Keratinocyte (primary cell): ENCODE results near the gene TIAM1. TPM values are rescaled to one million over a fixed set of nuclear protein-coding genes. Genes with fewer than 3 reads are reported as not detected.

Experiments used
- DNase-seq: peaks from one replicate; pipeline ENCODE4 v3.0.0-alpha.2; 2011; ENCODE audit warnings: low read depth, missing footprints, low spot score
- FAIRE-seq: peaks from 2 replicates; lab custom pipeline; 2011; peaks lifted over from hg19 to GRCh38; lab: Jason Lieb, UNC
- H2AFZ ChIP-seq: 2 replicates; pipeline ENCODE4 v1.6.0; 2012; ENCODE audit warnings: low read length, control low read depth, inconsistent platforms; ENCODE audit not compliant: control insufficient read depth
- H3K27ac ChIP-seq: 2 replicates; pipeline ENCODE4 v1.5.1; 2011; ENCODE audit warnings: low read length; ENCODE audit not compliant: control insufficient read depth, insufficient read depth
- H3K27me3 ChIP-seq: 3 replicates; pipeline ENCODE4 v1.6.0; 2011; ENCODE audit warnings: low read length; ENCODE audit not compliant: control insufficient read depth, insufficient read depth; ENCODE audit errors: extremely low read depth
- H3K36me3 ChIP-seq, 2 experiments: 2 replicates in 1 of 2; 3 replicates in 1 of 2; pipeline ENCODE4 v1.5.1; 2011; ENCODE audit warnings: low read length in 2 of 2, mild to moderate bottlenecking in 1 of 2; ENCODE audit not compliant: control insufficient read depth in 2 of 2, insufficient read depth in 2 of 2; ENCODE audit errors: extremely low read depth in 1 of 2
- H3K4me1 ChIP-seq: 3 replicates; pipeline ENCODE4 v1.5.1; 2011; ENCODE audit warnings: low read length; ENCODE audit not compliant: control insufficient read depth, insufficient read depth; ENCODE audit errors: extremely low read depth
- H3K4me2 ChIP-seq: 3 replicates; pipeline ENCODE4 v1.6.0; 2011; ENCODE audit warnings: low read depth, low read length; ENCODE audit not compliant: control insufficient read depth, insufficient read depth; ENCODE audit errors: extremely low read depth
- H3K4me3 ChIP-seq, 3 experiments: fragments of 200-600 bp in 1 of 3; sonication (generic) in 1 of 3; 2 replicates in 2 of 3; 3 replicates in 1 of 3; pipeline ENCODE4 v1.5.1; 2011 to 2016; ENCODE audit warnings: low read length in 3 of 3, mild to moderate bottlenecking in 3 of 3, control low read depth in 2 of 3, inconsistent platforms in 1 of 3, low read depth in 1 of 3, mixed read lengths in 1 of 3, mixed run types in 1 of 3, moderate library complexity in 1 of 3; ENCODE audit not compliant: control insufficient read depth in 2 of 3, insufficient read depth in 2 of 3; ENCODE audit errors: extremely low read depth in 1 of 3
- H3K79me2 ChIP-seq: 2 replicates; pipeline ENCODE4 v1.6.0; 2012; ENCODE audit warnings: low read length; ENCODE audit not compliant: control insufficient read depth, insufficient read depth
- H3K9ac ChIP-seq: 3 replicates; pipeline ENCODE4 v1.6.0; 2011; ENCODE audit warnings: low read length; ENCODE audit not compliant: control insufficient read depth, insufficient read depth; ENCODE audit errors: extremely low read depth
- H3K9me1 ChIP-seq: 3 replicates; pipeline ENCODE4 v1.6.0; 2011; ENCODE audit warnings: low read length; ENCODE audit not compliant: control insufficient read depth, insufficient read depth; ENCODE audit errors: extremely low read depth
- H3K9me3 ChIP-seq: 2 replicates; pipeline ENCODE4 v1.5.1; 2012; ENCODE audit warnings: low read depth, low read length; ENCODE audit not compliant: control insufficient read depth
- H4K20me1 ChIP-seq: 3 replicates; pipeline ENCODE4 v1.6.0; 2011; ENCODE audit warnings: low read length; ENCODE audit not compliant: control insufficient read depth, insufficient read depth; ENCODE audit errors: extremely low read depth
- EZH2 ChIP-seq: IDR thresholded peaks from one replicate; pipeline ENCODE4 v1.6.1; 2012; ENCODE audit warnings: inconsistent platforms, mild to moderate bottlenecking, low read length, moderate library complexity
- dilution Hi-C: fragments of 300-500 bp; cut with MboI; formaldehyde crosslinking; loops from one replicate; pipeline ENCODE4 v1.7.0; 2020; ENCODE audit warnings: low sequenced_read_pairs; ENCODE audit not compliant: extremely low pct_ligation_motif_present
- polyA plus RNA-seq, 5 experiments: library from polyadenylated mRNA; depleted of rRNA in 3 of 5; stranded (reverse) in 3 of 5; stranded (forward) in 1 of 5; unstranded in 1 of 5; fragments of >200 nt; gene quantifications; 1 replicate in 1 of 5; 2 replicates in 3 of 5; 3 replicates in 1 of 5; pipeline versions ENCODE4 v1.2.1 to v1.2.3, GENCODE V29; 2011 to 2012; ENCODE audit warnings: missing spikeins in 2 of 5, low read depth in 1 of 5, low replicate concordance in 1 of 5
- TF ChIP-seq, protein P1 (sequence below), 3 experiments: IDR thresholded peaks in 1 of 3; conservative IDR thresholded peaks in 1 of 3; optimal IDR thresholded peaks in 1 of 3; 2 replicates in 2 of 3; 3 replicates in 1 of 3; pipeline versions ENCODE3 to v1.5.1; 2011; ENCODE audit warnings: low read length in 3 of 3, mild to moderate bottlenecking in 3 of 3, moderate library complexity in 2 of 3, control low read depth in 1 of 3, inconsistent platforms in 1 of 3; ENCODE audit not compliant: insufficient read depth in 2 of 3; ENCODE audit errors: extremely low read depth in 1 of 3

Gene TIAM1
- polyA plus RNA-seq, 1 donor (not counting 4 experiments of a cell fraction or from before 2014, with no cell fraction given): 8.3 TPM

DNA sequence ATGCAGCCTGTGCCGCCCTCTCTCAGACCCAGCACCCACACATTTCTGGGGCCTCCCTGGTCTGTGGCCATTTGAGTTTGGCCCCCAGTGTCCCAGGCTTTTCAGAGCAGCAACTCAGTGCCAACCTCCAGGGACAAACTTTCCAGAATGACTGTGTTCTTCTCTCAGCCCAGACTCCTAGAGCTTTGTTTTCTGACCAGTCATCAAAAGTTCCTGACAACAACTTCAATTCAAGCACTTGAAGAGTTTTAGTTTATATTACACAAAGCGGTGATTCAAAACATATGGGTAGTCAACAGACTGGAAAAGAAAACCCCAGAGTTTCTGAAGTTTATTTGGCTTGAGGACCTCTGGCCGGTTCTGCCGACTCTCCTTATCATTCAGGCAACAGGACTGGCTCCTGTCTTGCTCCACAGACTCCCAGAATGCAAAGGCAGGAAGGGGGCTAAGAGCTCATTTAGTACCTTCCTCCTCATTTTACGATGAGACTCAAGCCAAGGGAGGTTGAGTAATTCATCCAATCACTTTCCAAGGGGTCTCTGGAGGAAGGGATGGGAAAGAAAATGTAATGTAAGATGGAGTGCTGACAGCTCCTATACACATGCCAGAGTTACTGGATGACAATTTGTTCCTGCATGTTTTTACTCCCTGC, 27.0 kb upstream of the TIAM1 start:
- Histone ChIP-seq H3K27ac (no peak overlapping the region), H3K9ac (no peak overlapping the region), H3K4me3 (no peak overlapping the region), H3K4me2 (no peak overlapping the region), H3K9me1 (no peaks in the 10 kb centered on the region), H3K4me1 (peaks cover 12% of the 10 kb centered on the region), H2AFZ (no peak overlapping the region), H3K9me3 (no peaks in the 10 kb centered on the region), H3K27me3 (no peaks in the 10 kb centered on the region), H3K79me2 (no peaks in the 10 kb centered on the region), H3K36me3 (no peaks in the 10 kb centered on the region), H4K20me1 (no peaks in the 10 kb centered on the region)
- TF ChIP-seq EZH2: no peak
- TF ChIP-seq, protein P1, sequence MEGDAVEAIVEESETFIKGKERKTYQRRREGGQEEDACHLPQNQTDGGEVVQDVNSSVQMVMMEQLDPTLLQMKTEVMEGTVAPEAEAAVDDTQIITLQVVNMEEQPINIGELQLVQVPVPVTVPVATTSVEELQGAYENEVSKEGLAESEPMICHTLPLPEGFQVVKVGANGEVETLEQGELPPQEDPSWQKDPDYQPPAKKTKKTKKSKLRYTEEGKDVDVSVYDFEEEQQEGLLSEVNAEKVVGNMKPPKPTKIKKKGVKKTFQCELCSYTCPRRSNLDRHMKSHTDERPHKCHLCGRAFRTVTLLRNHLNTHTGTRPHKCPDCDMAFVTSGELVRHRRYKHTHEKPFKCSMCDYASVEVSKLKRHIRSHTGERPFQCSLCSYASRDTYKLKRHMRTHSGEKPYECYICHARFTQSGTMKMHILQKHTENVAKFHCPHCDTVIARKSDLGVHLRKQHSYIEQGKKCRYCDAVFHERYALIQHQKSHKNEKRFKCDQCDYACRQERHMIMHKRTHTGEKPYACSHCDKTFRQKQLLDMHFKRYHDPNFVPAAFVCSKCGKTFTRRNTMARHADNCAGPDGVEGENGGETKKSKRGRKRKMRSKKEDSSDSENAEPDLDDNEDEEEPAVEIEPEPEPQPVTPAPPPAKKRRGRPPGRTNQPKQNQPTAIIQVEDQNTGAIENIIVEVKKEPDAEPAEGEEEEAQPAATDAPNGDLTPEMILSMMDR (optimal IDR thresholded peaks at IDR 0.05 in 1 of 3, IDR thresholded peaks at IDR 0.05 in 1 of 3, conservative IDR thresholded peaks at IDR 0.05 in 1 of 3; ENCODE audit: extremely low read depth in 1 of 3, insufficient read depth in 2 of 3, low read length in 3 of 3): no peak
- no peak for DNase-seq
- dilution Hi-C loops: no loop called here
- FAIRE-seq: no peak

DNA sequence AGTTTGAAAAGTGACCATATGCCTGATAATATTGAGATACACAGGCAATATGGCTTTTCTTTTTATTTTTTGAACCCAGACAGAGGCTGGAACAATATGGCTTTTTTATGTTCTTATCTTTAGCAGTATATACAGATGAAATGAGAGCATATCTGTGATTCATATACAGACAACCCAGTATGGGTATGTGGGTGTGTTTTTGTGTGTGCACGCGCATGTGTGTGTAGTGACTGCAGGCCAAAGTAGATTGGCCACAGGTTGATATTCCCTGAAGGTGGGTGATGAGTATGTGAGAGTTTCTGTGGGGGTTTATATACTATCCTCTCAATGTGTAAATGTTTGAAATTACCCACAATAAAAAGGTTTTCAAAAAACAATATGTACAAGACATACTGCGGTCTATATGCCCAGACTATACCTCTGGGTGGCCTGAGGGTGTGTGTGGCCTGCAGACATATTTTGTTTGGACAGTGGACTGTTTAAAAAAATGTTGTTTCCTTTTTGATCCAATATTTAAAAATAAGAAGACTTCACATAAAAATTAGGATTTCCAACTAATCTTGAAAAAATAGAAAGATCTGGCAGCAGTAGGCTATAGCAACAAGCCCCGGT, 26.3 kb upstream of the TIAM1 start:
- FAIRE-seq (no peak), DNase-seq (no peak)
- H3K9ac ChIP-seq: no peak overlapping the region
- dilution Hi-C loops: no loop called here
- no peak overlapping the region for H3K4me2 ChIP-seq
- no peaks in the 10 kb centered on the region for H3K79me2 ChIP-seq
- H3K4me1 ChIP-seq: peaks cover 12% of the 10 kb centered on the region
- no peaks in the 10 kb centered on the region for H4K20me1 ChIP-seq
- no peaks in the 10 kb centered on the region for H3K9me3 ChIP-seq
- H3K27ac ChIP-seq: no peak overlapping the region
- no peaks in the 10 kb centered on the region for H3K36me3 ChIP-seq
- no peak overlapping the region for H3K4me3 ChIP-seq
- no peak overlapping the region for H2AFZ ChIP-seq
- no peaks in the 10 kb centered on the region for H3K27me3 ChIP-seq
- no peak for TF ChIP-seq EZH2
- TF ChIP-seq, protein P1 (optimal IDR thresholded peaks at IDR 0.05 in 1 of 3, IDR thresholded peaks at IDR 0.05 in 1 of 3, conservative IDR thresholded peaks at IDR 0.05 in 1 of 3; ENCODE audit: extremely low read depth in 1 of 3, insufficient read depth in 2 of 3, low read length in 3 of 3): no peak
- no peaks in the 10 kb centered on the region for H3K9me1 ChIP-seq
